OCI-M2 (cell line): Measurements from ENCODE around the gene STUB1.
A peak's percentile ranks its signal among the peaks of the same experiment; 100 is the strongest.
"Not testable (repeated sequence)": the region's sequence is repeated elsewhere in the genome, so short reads cannot be mapped to it uniquely, and the experiment has no call there.

Experiments
- DNase-seq: peaks from one replicate; lab custom pipeline; 2025; ENCODE audit not compliant: unreplicated experiment; lab: John Stamatoyannopoulos, UW

STUB1 gene

DNA sequence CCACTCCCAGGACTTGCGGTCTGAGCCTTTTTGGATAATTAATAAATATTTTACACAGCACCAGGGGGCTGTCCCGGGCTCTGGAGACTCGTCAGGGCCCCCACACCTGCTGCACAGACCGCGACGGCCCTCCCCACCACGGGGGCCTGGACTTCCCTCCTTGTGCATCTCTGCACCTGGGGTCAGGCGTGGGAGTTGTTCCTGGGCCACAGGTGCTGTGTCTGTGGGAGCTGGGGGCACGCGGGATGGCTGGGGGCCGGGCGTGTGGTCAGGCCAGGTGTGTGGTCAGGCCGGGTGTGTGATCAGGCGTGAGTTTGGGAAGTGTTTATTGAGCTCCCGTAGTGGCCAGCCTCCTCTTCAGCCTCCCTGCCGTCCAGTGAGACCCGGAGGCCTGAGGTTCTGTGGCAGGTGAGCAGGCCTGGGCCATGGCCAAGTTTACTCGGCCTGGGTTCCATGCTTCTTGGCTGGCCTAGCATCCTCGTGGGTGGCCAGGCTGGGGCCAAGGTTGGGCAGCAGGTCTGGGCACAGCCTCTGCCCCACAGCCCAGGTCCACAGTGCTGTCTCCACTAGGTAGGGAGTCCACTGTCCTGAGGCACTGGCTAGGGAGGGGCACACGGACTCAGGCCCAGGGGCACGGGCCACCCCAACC lies 1.9 kb upstream of the STUB1 start:
- no peak for DNase-seq

DNA sequence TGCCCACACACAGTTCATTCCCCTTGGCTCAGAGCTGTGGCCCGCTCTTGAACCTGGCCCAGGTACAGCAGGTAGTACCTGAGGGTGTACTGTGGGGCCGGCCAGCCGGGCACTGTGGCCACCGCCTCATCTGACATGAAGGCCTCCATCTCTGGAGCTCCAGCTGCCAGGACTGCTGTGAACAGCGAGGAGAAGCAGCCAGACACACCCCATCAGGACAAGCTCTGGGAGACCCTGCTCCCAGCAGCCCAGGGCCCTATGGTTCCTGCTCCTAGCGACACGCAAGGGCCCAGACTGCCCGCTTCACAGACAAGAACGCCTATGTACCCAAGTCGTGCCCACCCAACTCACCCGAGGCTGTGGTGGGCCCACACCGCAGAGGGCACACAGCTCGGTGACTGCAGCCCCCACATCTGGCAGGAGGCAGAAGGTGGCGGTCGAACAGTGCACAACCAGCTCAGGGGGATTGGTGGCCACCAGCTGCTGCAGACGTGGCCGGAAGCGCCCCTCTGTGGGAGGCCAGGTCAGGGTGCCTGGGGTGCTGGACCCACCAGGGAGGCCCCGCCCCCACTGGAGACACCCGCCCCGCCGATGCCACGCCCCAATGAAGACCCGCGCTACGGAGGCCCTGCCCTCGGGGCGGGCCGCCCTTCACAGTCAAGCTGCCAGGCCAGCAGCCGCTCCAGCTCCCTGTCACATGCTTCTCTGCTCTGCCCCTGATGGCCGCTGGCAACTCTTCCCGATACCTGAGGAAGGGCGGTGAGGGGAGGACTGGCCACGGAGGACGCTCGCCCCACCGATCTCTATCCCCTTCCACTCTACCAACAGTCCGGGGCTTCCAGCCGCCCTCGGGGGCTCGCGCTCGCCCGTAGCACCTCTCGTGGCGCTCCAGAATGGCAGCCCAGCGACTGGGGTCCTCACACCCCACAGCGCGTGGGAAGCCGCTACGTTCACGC lies 1.1 kb upstream of the STUB1 start:
- peak; percentile 10 for DNase-seq

DNA sequence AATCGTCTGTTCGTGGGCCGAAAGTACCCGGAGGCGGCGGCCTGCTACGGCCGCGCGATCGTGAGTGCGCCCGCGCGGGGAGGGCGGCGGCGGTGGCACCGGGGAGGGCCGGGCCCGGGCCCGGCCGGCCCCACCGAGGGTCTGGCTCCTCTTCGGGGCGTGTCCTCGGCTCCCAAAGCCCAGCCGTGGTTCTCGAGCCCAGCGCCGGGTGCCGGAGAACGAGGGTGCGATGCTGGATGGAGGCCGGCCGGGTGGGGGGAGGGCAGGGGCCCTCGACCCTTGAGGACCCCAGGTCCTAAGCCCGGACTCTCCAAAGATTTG lies 375 bp downstream of the STUB1 start:
- DNase-seq: no peak

DNA sequence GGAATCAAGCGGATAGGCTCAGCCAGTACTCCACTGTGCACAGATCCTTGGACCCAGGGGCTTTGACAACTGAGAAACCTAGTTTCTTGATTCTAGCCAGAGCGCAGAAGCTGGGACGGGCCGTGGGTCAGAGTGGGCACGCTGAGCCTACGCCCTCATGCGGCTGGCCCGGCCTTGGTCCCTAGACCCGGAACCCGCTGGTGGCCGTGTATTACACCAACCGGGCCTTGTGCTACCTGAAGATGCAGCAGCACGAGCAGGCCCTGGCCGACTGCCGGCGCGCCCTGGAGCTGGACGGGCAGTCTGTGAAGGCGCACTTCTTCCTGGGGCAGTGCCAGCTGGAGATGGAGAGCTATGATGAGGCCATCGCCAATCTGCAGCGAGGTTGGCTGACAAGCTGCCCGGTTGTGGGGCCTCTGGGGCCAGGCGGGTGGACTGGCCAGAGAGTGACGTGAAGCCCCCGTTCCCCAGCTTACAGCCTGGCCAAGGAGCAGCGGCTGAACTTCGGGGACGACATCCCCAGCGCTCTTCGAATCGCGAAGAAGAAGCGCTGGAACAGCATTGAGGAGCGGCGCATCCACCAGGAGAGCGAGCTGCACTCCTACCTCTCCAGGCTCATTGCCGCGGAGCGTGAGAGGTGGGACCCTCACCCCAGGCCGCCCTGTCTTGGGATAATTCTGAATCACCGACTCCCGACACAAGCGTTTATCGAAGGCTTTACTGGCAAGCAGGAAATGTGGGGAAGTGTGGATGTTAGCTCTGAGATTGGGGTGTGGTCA lies 946 bp downstream of the STUB1 start:
- DNase-seq: no peak

DNA sequence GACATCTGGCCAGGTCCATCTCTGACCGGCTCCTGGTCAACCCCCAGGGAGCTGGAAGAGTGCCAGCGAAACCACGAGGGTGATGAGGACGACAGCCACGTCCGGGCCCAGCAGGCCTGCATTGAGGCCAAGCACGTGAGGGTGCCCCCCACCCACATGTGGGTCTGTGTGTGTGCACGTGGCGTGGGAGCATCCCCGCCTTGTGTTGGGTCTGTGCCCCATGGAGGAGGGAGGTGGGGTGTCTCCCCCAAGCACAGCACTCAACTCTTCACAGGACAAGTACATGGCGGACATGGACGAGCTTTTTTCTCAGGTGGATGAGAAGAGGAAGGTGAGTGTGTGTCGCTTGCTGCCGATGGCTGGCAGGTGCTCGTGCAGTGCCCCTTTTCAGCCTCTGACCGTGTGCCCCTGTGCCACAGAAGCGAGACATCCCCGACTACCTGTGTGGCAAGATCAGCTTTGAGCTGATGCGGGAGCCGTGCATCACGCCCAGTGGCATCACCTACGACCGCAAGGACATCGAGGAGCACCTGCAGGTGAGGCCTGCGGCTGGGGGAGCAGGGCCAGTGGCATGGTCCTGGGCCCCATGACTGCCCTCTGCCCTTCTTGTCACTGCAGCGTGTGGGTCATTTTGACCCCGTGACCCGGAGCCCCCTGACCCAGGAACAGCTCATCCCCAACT lies 1.7 kb downstream of the STUB1 start:
- no peak for DNase-seq

DNA sequence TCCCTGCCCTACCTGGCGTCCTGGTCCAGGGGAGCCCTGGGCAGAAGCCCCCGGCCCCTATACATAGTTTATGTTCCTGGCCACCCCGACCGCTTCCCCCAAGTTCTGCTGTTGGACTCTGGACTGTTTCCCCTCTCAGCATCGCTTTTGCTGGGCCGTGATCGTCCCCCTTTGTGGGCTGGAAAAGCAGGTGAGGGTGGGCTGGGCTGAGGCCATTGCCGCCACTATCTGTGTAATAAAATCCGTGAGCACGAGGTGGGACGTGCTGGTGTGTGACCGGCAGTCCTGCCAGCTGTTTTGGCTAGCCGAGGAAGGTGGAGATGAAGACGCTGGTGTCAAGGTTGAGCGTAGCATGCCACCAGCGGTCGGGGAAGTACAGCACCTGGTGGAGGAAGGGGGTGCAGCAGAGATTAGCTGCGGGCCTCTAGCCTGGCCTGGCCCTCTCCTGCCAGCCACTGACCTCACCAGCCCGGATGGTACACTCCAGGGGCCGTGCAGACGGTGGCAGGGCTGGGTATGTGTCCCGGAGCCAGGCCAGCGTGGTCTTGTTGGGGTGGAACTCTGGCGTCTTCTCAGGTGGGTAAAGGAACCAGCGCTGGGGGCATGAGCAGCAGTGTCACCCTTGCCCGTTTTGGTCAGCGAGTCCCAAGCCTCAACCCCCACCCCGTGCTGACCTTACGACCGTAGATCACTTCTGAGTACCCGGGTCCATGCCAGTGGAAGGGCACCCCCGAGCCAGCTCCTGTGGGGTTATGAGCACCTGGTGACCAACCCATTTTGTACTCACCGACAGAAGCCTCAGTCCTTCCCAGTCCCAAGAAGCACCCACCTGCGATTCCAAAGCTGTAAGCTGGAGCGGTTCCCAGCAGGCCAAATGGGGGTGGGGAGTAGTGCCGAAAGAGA lies 2.5 kb downstream of the STUB1 start:
- no peak for DNase-seq

DNA sequence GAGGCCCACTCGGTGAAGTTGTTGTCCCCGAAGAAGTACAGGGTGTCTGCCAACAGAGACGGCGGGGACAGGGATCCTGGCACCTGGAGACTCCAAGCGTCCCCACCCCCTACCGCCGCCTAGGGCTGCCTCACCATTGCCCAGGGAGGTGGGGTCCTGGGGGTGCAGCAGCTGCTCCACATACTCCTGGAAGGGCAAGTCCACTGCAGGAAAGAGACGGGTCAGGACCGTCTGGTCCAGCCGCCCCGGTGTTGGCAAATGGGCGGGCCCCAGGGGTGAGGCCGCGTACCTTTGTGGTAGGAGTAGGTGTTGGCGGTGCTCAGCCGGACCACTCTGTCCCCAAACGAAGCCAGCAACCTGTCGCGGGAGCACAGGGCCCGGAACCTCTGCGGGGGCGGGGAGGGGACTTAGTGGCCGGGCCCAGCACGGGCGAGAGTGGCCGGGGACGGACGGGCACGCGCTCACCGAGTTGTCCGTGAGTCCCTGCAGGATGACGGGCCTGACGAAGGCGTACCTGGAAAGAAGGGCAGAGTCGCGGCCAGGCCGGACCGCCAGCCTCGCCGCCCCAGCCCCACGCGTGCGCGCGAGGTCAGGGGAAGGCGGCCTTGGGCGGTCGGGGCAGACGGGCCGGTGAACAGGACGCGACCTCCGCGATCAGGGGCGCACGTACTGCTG lies 3.3 kb downstream of the STUB1 start:
- no peak for DNase-seq

DNA sequence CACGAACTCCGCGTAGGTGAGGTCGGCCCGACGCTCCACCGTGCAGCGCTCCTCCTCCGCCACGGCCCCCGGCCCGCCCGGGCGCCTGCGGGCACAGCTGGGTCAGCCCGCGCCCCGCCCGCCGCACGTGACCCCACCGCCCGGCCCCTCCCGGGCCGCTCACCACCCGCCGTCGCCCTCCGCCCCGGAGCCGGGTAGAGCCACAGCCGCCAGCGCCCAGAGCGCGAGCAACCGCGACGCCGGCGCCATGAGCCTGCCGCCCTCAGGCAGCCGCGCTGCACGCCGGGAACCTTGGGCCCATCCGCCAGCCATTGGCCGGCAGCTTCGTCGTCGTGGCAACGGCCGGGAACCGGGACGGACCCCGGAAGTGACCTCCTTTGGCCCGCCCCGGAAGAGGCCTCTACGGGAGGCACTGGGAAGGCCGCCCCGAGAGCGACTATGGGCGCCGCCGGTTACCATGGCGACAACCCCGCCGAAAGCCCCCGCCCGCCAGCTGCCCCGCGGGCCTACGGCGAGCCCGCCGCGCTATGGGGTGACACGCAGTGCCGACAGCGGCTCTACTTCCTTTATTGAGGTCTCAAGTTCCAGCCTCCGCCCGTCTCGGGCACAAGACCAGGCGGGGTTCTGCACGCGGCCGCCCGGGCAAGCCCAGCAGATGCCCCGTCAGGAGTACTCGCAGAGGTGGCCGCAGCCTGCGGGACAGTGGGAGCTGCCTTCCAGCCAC lies 4.0 kb downstream of the STUB1 start, which contains the start of gene JMJD8:
Gene JMJD8, minus strand, starts transcription at position 264 of the 724 bp plus-strand sequence. Its CDS starts 15 bp downstream, at position 249.
- DNase-seq: no peak

DNA sequence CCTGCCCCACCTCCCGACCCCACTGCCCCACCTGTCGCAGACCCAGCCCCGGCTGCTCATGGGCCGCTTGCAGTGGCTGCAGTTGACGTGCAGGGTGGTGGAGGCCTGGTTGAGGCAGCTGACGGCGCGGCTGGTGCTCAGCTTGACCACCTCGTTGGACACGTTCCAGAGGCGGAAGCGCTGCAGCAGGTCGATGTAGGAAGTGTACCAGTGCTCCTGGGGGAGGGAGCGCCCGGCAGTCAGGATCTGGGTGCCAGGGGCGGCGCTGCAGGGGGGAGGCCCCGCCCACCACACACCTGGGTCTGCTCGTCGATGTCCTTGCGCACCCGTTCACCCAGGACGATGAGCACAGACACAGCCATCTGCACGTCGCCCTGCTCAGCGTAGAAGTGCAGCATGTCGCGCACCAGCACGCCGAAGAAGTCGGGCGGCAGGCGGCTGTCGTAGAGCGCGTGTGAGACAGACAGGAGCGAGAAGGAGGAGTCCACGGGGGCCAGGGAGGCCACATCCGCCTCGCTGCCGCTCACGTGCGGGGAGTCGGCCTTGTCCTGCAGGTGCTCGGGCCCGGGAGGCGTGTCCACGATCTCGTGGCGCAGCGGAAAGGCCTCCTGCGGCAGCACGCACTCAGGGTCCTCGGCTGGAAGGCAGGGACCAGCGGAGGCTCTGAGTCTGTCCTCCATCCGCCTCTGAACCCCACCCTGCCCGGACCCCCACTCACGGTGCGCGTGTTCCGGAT lies 4.9 kb downstream of the STUB1 start:
- DNase-seq: no peak

DNA sequence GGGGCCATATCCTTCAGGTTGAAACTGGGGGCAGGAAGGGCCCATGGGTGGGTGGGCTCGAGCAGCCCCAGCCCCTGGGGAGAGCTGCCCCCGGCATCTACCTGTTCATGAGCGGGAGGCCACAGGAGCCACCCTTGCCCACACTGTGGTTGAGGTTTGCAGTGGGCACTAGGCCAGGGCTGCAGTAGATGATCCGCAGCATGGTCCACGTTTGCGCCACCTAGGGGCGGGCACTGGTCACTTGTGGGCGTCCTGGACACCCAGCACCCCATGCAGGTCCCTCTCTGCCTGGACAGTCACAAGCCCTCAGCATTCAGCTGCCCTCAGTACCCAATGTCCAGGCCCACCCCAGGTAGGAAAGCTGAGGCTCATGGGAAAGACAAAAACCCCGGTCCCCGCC lies 5.8 kb downstream of the STUB1 start:
- DNase-seq: no peak

DNA sequence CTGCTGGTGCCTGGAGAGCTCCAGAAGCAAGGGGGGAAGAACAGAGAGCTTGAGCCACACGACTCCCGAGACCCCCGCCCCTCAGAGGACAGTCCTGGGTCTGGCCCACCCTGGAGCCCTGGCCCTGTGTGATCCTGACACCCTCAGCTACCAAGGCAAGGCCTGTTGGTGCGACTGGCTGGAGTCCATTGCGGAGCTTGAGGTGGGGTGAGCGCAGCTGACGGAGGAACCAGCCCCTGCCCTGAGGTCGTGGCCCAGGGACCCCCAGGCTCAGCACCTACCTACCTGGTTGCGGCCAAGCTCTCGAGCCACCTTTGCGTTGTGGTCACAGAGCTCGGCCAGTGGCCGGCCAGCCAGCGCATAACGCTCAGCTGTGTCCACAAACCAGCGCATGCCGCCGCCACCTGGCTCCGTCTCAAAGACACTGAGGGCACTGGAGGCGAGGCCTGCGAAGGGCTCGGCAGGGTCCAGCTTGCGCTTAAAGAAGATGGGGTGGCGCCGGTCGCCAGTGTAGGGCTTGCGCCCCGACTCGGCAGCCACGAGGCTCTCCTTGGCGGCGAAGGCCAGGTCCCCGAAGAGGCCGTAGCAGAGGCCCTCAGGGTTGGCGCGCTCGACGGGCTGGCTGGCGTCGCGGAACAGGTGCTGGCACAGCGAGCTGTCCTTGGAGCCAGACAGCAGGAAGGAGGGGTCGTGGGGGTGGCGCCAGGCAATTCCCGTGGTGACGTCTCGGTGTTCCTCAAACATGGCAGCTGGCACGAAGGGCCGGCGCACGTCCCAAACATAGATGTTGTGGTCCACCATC lies 6.5 kb downstream of the STUB1 start:
- no peak for DNase-seq

DNA sequence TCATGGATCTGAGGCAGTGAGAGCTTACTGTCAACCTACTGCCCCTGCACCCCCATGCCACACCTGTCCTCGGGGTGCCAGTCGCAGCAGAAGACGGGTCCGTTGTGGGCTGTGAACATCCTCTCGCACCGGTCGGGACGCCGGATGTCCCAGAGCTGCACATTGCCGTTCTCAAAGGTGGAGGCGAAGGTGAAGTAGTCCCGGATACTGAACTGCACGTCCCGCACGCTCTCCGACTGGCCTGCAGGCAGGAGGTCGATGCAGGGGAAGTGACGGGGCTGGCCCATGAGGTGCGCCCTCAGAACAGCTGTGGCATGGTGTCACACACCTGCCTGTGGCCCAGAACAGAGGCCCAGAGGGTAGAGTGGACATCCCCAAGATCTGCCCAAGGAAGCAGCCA lies 7.3 kb downstream of the STUB1 start:
- no peak for DNase-seq

DNA sequence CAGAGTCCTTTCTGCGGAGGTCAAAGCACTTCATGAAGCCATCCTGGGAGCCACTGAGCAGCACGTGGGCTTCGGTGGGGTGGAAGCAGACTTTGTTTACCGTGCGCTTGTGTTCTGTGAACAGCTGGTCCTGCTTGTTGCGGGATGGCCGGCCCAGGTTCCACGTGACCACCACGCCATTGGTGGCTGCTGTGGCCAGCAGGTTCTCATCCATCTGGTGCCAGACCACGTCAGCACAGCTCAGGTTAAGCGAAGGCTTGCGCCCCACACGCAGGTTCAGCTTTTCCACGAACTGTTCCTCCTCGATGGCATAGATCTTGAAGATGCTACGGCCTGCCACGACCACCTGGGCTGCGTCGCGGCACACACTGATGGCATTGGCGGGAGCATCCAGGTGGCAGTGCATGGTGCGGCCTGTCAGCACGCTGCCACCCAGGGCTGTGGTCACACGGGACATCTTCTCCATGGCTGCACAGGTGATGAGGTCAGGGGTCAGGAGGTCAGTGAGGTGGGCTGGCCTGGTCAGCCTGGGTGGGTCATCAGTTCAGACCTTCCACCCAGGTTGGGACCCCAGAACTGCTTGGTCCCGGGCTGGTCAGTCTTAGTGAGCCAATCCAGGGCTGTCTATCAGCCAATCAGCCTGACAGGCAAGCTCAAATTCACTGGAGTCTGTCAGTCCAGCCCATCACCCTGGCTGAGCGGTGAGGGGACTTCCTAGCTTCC lies 9.1 kb downstream of the STUB1 start:
- no peak for DNase-seq

DNA sequence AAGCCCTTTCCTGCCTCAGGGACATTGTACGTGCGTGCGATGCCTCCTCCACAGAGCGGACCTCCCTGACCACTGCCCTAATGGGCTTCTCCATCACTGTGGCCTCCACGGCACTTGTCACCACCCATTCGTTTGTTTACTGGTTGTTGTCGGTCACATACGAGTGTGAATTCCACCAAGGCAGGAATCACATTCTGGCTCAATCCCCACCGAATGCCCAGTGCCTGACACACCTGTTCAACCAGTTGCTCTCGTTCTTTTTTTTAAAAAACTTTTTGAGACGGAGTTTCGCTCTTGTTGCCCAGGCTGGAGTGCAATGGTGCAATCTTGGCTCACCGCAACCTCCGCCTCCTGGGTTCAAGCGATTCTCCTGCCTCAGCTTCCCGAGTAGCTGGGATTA lies 11.0 kb downstream of the STUB1 start:
- DNase-seq: not testable (repeated sequence)

DNA sequence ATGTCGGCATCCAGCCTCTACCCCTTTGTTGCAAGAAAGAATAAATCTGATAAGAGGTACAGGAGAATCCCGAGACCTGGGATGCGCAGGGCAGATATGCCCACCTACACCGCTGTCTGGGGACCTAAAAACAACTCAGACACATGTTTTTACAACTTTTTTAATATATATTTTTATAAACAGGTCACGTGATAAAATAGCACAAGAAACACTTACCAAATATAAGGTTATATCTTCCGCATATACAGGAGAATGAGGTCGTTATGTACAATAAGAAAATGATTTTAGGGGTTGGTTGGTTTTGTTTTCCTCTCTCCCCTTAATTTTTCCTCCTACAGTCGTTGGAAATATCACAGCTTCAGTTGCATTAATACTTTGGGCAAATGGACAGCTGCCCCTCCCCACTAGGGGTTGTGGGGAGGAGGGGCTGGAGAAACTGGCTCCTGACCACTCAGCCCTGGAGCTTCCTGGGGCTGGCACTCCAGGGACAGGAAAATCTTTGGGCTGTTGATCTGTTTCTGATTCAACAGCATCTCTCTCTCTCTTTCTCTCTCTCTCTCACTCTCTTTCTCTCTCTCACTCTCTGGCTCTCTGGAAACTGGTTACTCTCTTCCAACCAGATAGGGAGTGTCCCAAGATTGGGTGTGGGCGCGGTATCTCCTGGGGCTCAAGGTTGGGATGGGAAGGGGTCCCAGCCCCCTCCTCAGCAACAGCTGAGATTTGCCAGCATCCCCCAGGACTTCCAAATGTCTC lies 12.3 kb downstream of the STUB1 start:
- no peak for DNase-seq

DNA sequence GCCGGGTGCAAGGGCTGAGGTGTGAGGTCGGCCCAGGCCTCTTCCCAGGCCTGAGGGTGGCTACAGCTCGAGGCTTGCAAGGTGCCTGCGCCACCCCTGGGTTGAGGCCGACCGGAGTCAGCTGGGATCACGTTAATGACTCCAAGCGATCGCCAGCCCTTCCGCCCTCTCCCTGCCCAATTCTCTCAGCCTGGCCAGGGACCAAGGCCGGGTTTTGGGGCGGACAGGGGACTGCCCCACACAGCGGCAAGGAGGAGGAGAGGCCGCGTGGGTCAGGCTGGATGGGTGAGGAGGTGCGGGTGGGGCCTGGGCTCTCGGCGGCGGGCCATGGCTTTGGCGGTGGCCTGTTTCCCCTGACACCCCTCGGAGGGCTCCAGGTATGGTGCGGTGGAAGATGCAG lies 13.2 kb downstream of the STUB1 start:
- DNase-seq: no peak
